Measurements from ENCODE around the gene HMOX2.

The HMOX2 gene

GRCh38 chr16:4475880-4476788 lies at the start of gene HMOX2:
Gene HMOX2, plus strand, starts transcription at chr16:4476398. Its CDS starts 29,127 bp downstream, at chr16:4505525.
- peak; percentile 78 for DNase-seq (ENCODE audit: low read depth, low spot score)

- no peak for DNase-seq (ENCODE audit: low read depth, low spot score)
These were observed 49.4 kb upstream of the HMOX2 start for GRCh38 chr16:4426722-4427372.

- no peak for DNase-seq (ENCODE audit: low read depth, low spot score)
These were observed 47.7 kb upstream of the HMOX2 start for GRCh38 chr16:4428500-4428899.

GRCh38 chr16:4431023-4431422 lies 45.2 kb upstream of the HMOX2 start:
- DNase-seq (ENCODE audit: low read depth, low spot score), result no peak

- DNase-seq (ENCODE audit: low read depth, low spot score), result no peak
These were observed 43.0 kb upstream of the HMOX2 start for GRCh38 chr16:4433228-4433627.

GRCh38 chr16:4433914-4434787 lies 42.0 kb upstream of the HMOX2 start:
- no peak for DNase-seq (ENCODE audit: low read depth, low spot score)

GRCh38 chr16:4435337-4436067 lies 40.7 kb upstream of the HMOX2 start:
- no peak for DNase-seq (ENCODE audit: low read depth, low spot score)

GRCh38 chr16:4437366-4437765 lies 38.8 kb upstream of the HMOX2 start:
- no peak for DNase-seq (ENCODE audit: low read depth, low spot score)

- DNase-seq (ENCODE audit: low read depth, low spot score), result no peak
These were observed 33.8 kb upstream of the HMOX2 start for GRCh38 chr16:4442371-4442770.

GRCh38 chr16:4443271-4443670 lies 32.9 kb upstream of the HMOX2 start:
- DNase-seq (ENCODE audit: low read depth, low spot score), result no peak

GRCh38 chr16:4443986-4444385 lies 32.2 kb upstream of the HMOX2 start:
- DNase-seq (ENCODE audit: low read depth, low spot score), result no peak

GRCh38 chr16:4450430-4450829 lies 25.8 kb upstream of the HMOX2 start:
- DNase-seq (ENCODE audit: low read depth, low spot score), result no peak

GRCh38 chr16:4450931-4451519 lies 25.2 kb upstream of the HMOX2 start:
- DNase-seq (ENCODE audit: low read depth, low spot score), result no peak

- DNase-seq (ENCODE audit: low read depth, low spot score), result no peak
These were observed 23.5 kb upstream of the HMOX2 start for GRCh38 chr16:4452674-4453073.

- DNase-seq (ENCODE audit: low read depth, low spot score), result no peak
These were observed 21.6 kb upstream of the HMOX2 start for GRCh38 chr16:4454623-4455022.

GRCh38 chr16:4455081-4455480 lies 21.1 kb upstream of the HMOX2 start:
- DNase-seq (ENCODE audit: low read depth, low spot score), result no peak

GRCh38 chr16:4455951-4456350 lies 20.2 kb upstream of the HMOX2 start:
- DNase-seq (ENCODE audit: low read depth, low spot score), result no peak

- no peak for DNase-seq (ENCODE audit: low read depth, low spot score)
These were observed 15.3 kb upstream of the HMOX2 start for GRCh38 chr16:4460936-4461249.

- DNase-seq (ENCODE audit: low read depth, low spot score), result no peak
These were observed 14.7 kb upstream of the HMOX2 start for GRCh38 chr16:4461250-4462085.

GRCh38 chr16:4463522-4464163 lies 12.6 kb upstream of the HMOX2 start:
- no peak for DNase-seq (ENCODE audit: low read depth, low spot score)
